ENCODE measurements around the gene TARDBP.
"Not testable (repeated sequence)": the region's sequence is repeated elsewhere in the genome, so short reads cannot be mapped to it uniquely, and the experiment has no call there.

The TARDBP gene

DNA sequence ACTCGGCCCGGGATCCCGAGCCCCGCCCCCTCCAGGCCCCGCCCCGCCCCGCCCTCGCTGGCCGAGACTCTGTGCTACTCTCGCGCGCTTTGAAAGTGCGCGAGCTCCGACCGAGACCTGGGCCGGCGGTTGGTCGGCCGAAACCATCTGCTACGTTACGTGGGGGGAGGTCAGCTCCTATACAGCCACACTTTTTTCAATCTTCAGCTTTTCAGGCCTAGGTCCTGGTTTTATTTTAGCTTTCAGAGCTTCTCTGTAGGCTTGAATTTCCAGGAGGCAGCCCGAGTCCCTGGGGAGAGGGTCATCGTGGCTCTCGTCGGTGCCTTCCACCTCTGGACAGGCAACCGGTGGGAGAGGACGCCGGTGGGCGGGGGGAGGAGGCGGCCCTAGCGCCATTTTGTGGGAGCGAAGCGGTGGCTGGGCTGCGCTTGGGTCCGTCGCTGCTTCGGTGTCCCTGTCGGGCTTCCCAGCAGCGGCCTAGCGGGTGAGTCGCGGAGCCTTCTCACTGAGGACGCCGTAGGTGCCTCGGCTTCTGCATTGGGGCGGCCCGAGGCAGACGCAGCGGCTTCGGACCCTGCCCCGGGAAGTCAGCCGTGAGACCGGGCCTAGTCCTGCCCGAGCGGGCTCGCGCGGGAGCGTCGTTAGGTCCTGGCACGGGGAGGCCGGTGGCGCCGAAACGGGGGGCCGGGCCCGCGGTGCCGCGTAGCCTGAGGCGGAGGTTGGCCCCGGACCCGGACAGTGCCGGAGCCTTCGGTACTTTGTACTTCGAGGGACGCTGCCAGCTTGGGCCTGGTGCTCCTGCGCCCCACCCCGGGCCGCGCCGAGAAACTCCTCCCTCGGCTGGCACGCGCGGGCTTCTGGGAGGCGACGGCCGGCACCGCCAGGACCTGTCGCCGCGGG, at the start of gene TARDBP:
Gene TARDBP, plus strand, starts transcription at position 395 of the 900 bp plus-strand sequence. CDS start 1,074 bp downstream, outside the sequence.
- peak; percentile 96 for DNase-seq

DNA sequence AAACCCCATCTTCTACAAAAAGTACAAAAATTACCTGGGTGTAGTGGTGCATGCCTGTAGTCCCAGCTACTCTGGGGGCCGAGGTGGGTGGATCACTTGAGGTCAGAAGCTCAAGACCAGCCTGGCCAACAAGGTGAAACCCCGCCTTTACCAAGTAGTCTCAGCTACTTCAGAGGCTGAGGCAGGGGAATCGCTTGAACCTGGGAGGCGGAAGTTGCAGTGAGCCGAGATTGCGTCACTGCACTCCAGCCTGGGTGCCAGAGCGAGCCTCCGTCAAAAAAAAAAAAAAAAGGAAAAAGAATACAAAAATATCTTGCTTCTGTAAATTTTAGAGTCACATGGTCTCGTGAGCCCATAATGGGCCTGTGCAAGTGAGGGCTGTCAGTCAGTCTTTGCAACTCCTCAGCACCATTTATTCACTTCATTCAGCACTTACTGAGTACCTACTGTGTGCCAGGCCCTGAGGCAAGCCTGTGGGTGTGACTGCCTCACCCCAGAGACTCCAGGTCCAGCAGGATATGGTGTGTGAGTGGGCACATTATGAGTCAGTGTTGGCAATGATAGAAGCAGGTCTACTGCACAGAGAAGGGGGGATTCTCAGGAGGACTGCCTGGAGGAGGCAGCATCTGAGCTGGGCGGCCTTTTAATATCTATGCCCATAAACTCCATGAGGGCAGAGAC, 46.8 kb upstream of the TARDBP start:
- DNase-seq = peak; percentile 63

DNA sequence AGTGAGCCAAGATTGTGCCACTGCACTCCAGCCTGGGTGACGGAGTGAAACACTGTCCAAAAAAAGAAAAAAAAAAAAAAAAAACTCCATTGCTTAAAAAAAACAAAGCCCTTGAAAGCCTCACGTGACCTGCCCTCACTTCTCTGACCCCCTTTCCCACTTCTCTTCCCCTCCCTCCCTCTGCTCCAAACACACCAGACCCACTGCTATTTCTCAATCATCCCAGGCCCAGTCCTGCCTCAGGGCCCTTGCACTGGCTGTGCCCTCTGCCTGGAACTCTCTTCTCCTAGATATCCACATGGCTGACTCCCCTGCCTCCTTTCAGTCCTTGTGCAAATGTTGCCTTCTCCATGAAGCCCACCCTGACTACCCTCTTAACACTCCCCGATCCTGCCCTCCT, 45.4 kb upstream of the TARDBP start:
- DNase-seq = no peak

- DNase-seq = peak; percentile 94
Observed at GRCh38 chr1:10968411-10968826, 44.0 kb upstream of the TARDBP start.

GRCh38 chr1:10969267-10969970, 43.0 kb upstream of the TARDBP start:
- DNase-seq = peak; percentile 41

- DNase-seq = no peak
Observed at GRCh38 chr1:10969971-10970332, 42.5 kb upstream of the TARDBP start.

DNA sequence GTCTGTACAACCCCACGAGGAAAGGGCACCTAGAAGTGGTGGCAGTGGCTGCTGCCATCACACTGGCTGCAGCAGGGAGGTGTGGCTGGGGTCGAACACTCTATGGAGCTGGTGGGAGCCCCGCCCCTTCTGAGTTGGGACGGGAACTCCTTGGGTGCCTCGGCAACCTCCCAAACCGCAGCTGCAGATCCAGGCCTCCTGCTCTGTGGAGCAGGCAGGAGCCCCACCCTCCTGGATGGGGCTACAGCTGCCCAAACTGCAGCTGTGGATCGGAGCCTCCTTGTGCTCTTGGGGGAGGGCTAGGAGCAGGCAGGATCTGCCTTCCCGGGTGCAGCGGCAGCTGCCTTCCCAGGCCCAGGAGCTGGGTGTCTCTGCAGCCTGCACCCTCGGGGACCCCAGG, 38.9 kb upstream of the TARDBP start:
- no peak for DNase-seq

- DNase-seq = no peak
Observed at GRCh38 chr1:10973956-10974881, 38.2 kb upstream of the TARDBP start.

- peak; percentile 86 for DNase-seq
Observed at GRCh38 chr1:10975567-10976326, 36.7 kb upstream of the TARDBP start.

DNA sequence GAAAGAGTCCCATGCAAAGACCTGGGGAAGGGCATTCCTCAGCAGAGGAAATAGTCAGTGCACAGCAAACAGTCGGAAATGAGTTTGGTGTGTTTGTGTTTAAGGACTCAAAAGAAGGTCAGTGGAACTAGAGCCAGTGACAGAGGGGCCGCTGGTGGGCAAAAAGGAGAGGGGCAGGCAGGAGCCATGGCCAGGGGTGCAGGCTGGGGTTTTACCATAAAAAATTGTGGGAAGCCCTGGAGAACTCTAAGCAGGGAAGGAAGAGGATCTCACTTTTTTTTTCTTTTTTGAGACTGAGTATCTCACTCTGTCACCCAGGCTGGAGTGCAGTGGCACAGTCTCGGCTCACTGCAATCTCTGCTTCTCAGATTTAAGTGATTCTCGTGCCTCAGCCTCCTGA, 33.7 kb upstream of the TARDBP start:
- DNase-seq = no peak

GRCh38 chr1:10979483-10979920, 33.0 kb upstream of the TARDBP start:
- DNase-seq = no peak

DNA sequence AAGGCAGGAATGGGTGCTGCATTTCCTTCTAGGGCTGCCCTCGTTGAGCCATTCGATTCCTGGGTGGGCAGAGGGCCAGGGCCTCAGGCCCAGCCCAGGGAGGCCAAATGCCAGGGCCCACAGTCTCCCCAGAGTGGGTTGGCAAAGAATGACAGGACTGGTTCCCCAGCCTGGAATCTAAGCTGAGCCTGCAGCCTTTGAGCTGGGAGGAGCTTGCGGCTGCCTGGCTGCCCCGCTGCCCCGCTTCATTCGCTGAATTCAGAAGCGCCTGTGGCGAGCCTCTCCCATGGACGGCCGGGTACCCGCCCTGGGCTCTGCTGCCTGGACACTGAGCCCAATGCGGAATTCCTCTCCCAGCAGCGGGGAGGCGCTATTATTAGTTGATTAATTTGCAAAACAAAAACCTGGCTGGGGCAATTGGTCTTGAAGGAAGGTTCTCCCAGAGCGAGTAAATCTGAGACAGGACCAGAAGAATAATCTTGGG, 32.3 kb upstream of the TARDBP start:
- peak; percentile 73 for DNase-seq

- no peak for DNase-seq
Observed at GRCh38 chr1:10980841-10981727, 31.4 kb upstream of the TARDBP start.

- DNase-seq = no peak
Observed at GRCh38 chr1:10986525-10986890, 25.9 kb upstream of the TARDBP start.

GRCh38 chr1:10987840-10988417, 24.5 kb upstream of the TARDBP start:
- no peak for DNase-seq

DNA sequence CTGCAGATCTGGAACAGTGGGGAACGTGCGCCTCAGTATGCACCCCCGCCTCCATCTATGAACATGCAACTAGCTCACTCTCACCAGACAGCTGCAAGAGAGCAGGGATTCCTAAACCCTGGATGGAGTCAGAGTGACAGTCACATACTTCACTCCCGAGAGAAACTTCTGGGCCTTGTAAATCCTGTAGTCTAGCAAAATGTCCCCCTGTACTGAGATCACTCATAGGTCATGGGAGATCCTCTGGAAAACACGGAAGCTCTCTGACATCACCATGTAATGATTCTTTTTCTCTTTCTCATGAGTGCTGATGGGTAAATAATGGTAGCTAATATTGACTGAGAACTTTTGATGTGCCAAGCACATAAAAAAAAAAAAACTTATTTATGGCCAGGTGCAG, 23.4 kb upstream of the TARDBP start:
- peak; percentile 77 for DNase-seq

DNA sequence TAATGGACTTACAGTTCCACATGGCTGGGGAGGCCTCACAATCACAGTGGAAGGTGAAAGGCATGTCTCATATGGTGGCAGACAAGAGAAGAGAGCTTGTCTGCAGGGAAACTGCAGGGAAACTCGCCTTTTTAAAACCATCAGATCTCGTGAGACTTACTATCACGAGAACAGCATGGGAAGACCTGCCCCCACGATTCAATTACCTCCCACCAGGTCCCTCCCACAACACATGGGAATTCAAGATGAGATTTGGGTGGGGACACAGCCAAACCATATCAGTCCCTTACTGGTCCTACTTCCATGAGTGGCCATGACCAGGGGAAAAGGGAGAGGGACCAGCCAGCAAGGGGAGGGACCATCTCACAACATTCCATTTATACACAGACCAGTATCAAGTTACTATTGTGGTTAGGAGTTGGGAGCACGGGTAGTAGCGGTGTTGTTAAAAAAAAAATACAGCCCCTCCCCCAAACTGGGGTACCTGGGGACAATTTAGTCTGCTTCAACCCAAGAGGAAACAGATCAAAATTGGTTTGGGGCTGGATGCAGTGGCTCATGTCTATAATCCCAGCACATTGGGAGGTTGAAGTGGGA, 22.4 kb upstream of the TARDBP start:
- DNase-seq = peak; percentile 14

DNA sequence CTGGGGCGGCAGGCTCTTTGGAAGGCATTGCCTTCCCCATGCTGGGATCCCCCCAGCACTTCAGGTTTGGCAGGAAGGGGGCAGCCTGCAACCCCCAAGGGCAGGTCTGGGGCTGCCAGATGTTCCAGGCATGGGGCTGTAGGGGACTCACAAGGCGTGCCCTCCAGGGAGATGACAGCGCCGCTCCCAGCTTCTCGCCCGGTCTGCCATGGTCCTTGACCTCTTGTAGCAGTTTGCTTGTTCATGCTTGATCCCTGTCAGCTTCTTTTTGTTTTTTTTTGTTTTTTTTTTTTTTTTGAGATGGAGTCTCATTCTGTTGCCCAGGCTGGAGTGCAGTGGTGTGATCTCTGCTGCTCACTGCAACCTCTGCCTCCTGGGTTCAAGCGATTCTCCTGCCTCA, 21.6 kb upstream of the TARDBP start:
- DNase-seq = no peak

DNA sequence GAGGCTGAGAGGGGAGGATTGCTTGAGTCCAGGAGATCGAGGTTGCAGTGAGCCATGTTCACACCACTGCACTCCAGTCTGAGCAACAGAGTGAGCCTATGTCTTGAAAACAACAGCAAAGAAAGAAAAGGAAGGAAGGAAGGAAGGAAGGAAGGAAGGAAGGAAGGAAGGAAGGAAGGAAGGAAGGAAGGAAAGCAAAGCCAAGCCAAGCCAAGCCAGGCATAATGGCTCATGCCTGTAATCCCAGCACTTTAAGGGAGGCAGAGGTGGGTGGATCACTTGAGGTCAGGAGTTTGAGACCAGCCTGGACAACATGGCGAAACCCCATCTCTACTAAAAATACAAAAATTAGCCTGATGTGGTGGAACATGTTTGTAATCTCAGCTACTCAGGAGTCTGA, 20.4 kb upstream of the TARDBP start:
- DNase-seq = not testable (repeated sequence)

DNA sequence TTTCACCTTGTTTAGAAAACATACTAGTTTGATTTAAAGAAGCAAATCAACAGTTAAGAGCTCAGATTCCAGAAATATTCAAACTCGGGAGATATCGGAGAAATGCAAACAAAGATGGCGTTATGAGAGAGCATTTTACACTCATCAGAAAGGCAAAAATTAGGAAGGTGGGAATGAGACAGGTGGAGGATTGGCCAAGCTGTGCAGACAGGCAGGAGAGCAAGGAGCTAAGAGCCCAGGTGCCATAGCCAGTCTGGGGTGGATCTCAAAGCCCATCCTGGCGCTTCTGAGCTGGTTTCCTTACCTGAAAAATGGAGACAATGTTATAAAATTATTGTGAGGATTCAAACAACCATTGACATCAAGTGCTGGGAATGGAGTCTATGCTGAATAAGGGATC, 19.6 kb upstream of the TARDBP start:
- no peak for DNase-seq

Measured in DMS53 (cell line).